GM19455 (cell line): ENCODE data around the gene SRSF9.
"Not testable (repeated sequence)": the region's sequence is repeated elsewhere in the genome, so short reads cannot be mapped to it uniquely, and the experiment has no call there.

Experiments used
- ATAC-seq: cut with Tn5 transposase; IDR thresholded peaks from one replicate; pipeline ENCODE4 v1.9.1; 2021; ENCODE audit not compliant: unreplicated experiment

SRSF9 gene

GRCh38 chr12:120453060-120453750, 16.3 kb downstream of the SRSF9 start:
- ATAC-seq = no peak

GRCh38 chr12:120452524-120452923, 17.0 kb downstream of the SRSF9 start:
- ATAC-seq = not testable (repeated sequence)

GRCh38 chr12:120447992-120448391, 21.6 kb downstream of the SRSF9 start:
- ATAC-seq = no peak

- not testable (repeated sequence) for ATAC-seq
Measured at GRCh38 chr12:120446844-120447178, 22.7 kb downstream of the SRSF9 start.

- peak; percentile 85 for ATAC-seq
Measured at GRCh38 chr12:120445911-120446843, 23.4 kb downstream of the SRSF9 start, which contains the start of the genes GATC and TRIAP1. Gene GATC, plus strand, starts transcription at chr12:120446444. Its CDS starts 37 bp downstream, at chr12:120446481. Gene TRIAP1, minus strand, starts transcription at chr12:120446384. Its CDS starts 12 bp downstream, at chr12:120446372.

GRCh38 chr12:120444676-120445075, 24.9 kb downstream of the SRSF9 start:
- ATAC-seq = no peak

- no peak for ATAC-seq
Measured at GRCh38 chr12:120439646-120440247, 29.8 kb downstream of the SRSF9 start.

- ATAC-seq = peak; percentile 4
Measured at GRCh38 chr12:120438495-120439198, 30.9 kb downstream of the SRSF9 start.

GRCh38 chr12:120437735-120438494, 31.6 kb downstream of the SRSF9 start, which contains the start of gene COX6A1:
Gene COX6A1, plus strand, starts transcription at chr12:120438113. Its CDS starts 14 bp downstream, at chr12:120438127.
- ATAC-seq = peak; percentile 96

- no peak for ATAC-seq
Measured at GRCh38 chr12:120432772-120433525, 36.6 kb downstream of the SRSF9 start.

GRCh38 chr12:120429368-120429767, 40.2 kb downstream of the SRSF9 start:
- ATAC-seq = no peak

GRCh38 chr12:120428597-120429229, 40.8 kb downstream of the SRSF9 start:
- ATAC-seq = no peak

- ATAC-seq = no peak
Measured at GRCh38 chr12:120425797-120426196, 43.8 kb downstream of the SRSF9 start.

GRCh38 chr12:120422892-120423456, 46.6 kb downstream of the SRSF9 start:
- ATAC-seq = no peak

- no peak for ATAC-seq
Measured at GRCh38 chr12:120421701-120422100, 47.8 kb downstream of the SRSF9 start.

GRCh38 chr12:120417917-120418580, 51.5 kb downstream of the SRSF9 start:
- no peak for ATAC-seq

- no peak for ATAC-seq
Measured at GRCh38 chr12:120416490-120417216, 52.9 kb downstream of the SRSF9 start.
